GM18520 (cell line): ENCODE data around the gene SHB.
A peak's percentile ranks its signal among the peaks of the same experiment; 100 is the strongest.

Experiments
- ATAC-seq: cut with Tn5 transposase; IDR thresholded peaks from one replicate; pipeline ENCODE4 v1.9.1; 2021; ENCODE audit not compliant: unreplicated experiment

Gene SHB

GRCh38 chr9:37992924-37993349 lies 76.1 kb downstream of the SHB start:
- ATAC-seq = no peak

- ATAC-seq = no peak
Measured at GRCh38 chr9:37990404-37991015, 78.5 kb downstream of the SHB start.

- no peak for ATAC-seq
Measured at GRCh38 chr9:37989701-37990100, 79.3 kb downstream of the SHB start.

- ATAC-seq = no peak
Measured at GRCh38 chr9:37988602-37989001, 80.4 kb downstream of the SHB start.

GRCh38 chr9:37988041-37988440 lies 81.0 kb downstream of the SHB start:
- ATAC-seq = no peak

GRCh38 chr9:37987467-37987981 lies 81.5 kb downstream of the SHB start:
- no peak for ATAC-seq

GRCh38 chr9:37986771-37987258 lies 82.2 kb downstream of the SHB start:
- peak; percentile 34 for ATAC-seq

GRCh38 chr9:37986001-37986400 lies 83.0 kb downstream of the SHB start:
- ATAC-seq = no peak

GRCh38 chr9:37984672-37985611 lies 84.1 kb downstream of the SHB start:
- no peak for ATAC-seq

- ATAC-seq = no peak
Measured at GRCh38 chr9:37984278-37984671, 84.8 kb downstream of the SHB start.

GRCh38 chr9:37983381-37984067 lies 85.5 kb downstream of the SHB start:
- no peak for ATAC-seq

GRCh38 chr9:37979844-37980243 lies 89.2 kb downstream of the SHB start:
- no peak for ATAC-seq

GRCh38 chr9:37978983-37979382 lies 90.0 kb downstream of the SHB start:
- no peak for ATAC-seq

GRCh38 chr9:37978481-37978864 lies 90.6 kb downstream of the SHB start:
- no peak for ATAC-seq

GRCh38 chr9:37977851-37978480 lies 91.1 kb downstream of the SHB start:
- no peak for ATAC-seq

GRCh38 chr9:37976714-37977477 lies 92.1 kb downstream of the SHB start:
- ATAC-seq = no peak

GRCh38 chr9:37975639-37976038 lies 93.4 kb downstream of the SHB start:
- no peak for ATAC-seq

- ATAC-seq = no peak
Measured at GRCh38 chr9:37974506-37975173, 94.4 kb downstream of the SHB start.

- ATAC-seq = no peak
Measured at GRCh38 chr9:37972351-37972848, 96.6 kb downstream of the SHB start.
